GM21717 (cell line): ENCODE data around the gene IP6K3.

Experiments used
- ATAC-seq: cut with Tn5 transposase; IDR thresholded peaks from one replicate; pipeline ENCODE4 v1.9.1; 2021; ENCODE audit warnings: mild to moderate bottlenecking, moderate library complexity; ENCODE audit not compliant: unreplicated experiment

The IP6K3 gene

DNA sequence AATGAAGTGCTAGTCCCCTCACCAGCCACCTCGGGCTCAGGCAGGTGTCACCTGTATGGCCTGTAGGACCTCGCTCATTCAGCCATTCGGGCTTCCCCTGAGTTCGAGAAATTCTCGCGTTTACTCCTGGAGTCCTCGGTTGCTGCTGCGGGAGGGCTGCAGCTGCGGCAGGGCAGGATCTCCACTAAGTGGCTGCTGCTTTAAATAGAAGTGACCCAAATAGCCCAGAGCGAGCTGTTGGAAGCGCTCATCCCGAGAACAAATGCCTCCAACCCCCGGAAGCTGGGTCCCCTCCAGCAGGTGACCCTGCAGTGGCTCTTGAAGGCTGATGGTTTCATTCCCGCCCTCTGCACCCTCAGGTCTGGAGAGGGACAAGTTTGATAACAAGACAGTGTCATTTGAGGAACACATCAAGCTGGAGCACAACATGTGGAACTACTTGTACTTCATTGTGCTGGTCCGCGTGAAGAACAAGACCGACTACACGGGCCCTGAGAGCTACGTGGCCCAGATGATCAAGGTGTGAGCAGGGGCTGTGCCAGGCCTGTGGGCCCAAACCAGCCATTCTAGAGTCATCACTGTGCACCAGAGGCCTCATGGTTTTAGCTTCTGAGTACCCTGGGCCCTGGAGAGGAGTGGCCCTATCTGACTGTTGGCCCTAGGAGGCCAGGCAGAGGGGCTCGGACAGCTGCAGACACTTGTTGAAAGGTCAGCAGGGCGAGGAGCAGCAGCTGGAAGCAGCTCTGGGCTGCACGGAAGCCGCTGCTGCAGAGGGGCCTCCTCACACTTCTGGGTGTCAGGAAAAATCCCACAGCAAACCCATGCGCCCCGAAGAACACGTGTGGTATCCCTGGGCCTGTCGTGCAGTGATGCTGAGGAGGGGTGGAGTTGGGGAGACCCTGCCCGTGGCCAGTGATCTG lies 53.3 kb downstream of the IP6K3 start:
- ATAC-seq, result no peak

DNA sequence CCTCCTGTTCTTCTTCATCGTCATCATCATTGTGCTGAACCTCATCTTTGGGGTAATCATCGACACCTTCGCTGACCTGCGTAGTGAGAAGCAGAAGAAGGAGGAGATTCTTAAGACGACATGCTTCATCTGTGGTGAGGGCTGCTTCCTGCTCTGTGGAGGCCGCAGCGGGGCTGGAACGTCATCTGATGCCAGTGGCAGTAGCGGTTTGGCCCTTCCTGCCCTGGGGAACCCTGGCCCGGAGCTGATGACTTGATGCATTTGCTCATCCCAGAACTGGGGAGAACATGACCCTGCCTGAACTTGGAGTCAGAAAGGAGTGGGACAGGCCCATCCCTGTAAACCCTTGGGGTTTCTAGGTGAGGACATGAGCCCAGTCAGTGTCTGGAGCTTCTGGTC lies 53.9 kb downstream of the IP6K3 start:
- no peak for ATAC-seq

DNA sequence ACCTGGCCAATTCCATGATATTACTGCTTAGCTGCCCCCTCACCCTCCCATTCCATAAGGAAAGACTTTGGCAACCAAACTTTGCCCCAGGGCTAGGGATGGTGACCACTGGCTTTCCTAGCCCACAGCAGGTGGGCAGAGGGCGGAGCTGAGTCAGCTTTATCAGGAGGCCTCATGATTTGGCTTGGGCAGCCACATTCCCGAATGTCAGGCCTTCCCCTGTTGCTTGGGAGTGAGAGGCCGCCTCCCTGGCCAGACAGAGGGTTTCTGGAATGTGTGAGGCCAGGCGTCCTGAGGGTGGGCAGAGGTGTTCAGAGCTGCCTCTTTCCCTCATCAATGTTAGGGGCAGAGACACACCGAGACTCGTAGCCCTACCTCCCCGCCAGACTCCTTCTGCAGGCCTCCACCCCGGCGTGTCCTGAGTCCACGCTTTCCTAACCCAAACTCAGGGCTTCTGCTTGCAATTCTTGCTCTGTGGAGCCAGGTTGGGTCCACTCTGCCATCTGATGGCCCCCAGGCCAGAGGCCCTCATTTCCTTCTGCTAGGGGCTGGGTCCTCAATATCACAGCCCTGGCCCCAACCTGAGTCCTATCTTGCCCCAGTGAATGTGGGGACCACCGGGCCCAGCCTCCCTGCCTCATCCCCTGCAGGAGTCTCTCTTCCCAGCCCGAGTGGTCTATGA lies 54.5 kb downstream of the IP6K3 start:
- no peak for ATAC-seq

DNA sequence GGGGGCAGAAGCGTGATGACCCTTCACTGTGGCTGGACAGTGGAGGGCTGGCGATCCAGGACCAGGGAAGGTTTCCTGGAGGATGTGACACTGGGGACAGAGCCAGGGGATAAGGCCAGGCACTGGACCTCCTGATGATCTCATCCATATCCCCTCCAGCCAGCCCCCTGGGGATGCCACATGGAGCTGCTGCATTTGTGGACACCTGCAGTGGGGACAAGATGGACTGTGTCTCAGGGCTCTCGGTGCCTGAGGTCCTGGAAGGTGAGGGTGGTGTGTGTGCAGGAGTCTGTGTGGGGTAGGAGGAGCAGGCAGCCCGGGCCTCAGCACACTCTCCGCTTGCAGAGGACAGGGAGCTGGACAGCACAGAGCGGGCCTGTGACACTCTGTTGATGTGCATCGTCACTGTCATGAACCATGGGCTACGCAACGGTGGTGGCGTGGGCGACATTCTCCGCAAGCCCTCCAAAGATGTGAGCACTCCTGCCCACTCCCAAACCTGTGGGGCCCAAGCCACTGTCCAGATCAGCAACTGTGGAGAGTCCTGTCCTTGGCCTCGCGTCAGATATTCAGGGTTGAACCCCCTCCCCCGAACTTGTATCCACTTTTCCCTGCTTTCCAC lies 55.1 kb downstream of the IP6K3 start:
- no peak for ATAC-seq

DNA sequence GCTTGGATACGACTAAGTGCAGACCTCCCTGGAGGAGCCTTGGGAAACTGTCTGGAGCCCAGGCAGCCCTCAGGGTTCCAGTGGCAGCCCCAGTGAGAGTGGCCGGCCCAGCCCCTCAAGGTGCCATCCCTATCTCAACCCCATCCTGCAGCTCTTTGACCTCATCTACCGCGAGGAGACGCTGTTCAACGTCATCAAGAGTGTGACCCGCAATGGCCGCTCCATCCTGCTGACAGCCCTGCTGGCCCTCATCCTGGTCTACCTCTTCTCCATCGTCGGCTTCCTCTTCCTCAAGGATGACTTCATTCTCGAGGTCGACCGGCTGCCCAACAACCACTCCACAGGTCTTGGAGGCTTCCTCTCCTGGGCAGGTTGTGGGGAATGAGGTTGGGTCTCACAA lies 55.9 kb downstream of the IP6K3 start:
- ATAC-seq, result no peak

DNA sequence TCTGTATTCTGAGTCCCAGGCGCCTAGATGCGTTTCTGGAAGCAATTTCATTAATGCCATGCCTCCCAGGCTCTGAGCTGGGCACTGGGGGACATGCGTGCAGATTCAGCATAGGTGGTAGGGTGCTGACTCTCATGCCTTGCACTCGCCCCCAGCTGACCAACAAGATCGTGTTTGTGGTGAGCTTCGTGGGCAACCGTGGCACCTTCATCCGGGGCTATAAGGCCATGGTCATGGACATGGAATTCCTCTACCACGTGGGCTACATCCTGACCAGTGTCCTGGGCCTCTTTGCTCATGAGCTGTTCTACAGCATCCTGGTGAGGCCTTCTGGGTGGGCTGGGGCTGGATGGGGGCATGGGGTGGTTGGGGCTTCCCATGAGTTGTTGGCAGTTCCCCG lies 56.8 kb downstream of the IP6K3 start:
- no peak for ATAC-seq

DNA sequence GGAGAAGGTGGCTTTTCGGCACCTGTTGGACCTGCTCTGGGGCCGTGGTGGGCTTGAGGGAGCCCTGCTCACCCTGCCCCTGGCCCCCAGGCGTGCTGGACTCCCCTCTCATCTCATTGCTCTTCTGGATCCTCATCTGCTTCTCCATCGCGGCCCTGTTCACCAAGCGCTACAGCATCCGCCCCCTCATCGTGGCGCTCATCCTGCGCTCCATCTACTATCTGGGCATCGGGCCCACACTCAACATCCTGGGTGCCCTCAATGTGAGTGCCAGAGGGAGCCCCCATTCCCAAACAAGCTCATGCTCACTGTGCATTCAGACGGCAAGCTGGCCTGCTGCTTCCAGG lies 57.6 kb downstream of the IP6K3 start:
- ATAC-seq, result no peak

DNA sequence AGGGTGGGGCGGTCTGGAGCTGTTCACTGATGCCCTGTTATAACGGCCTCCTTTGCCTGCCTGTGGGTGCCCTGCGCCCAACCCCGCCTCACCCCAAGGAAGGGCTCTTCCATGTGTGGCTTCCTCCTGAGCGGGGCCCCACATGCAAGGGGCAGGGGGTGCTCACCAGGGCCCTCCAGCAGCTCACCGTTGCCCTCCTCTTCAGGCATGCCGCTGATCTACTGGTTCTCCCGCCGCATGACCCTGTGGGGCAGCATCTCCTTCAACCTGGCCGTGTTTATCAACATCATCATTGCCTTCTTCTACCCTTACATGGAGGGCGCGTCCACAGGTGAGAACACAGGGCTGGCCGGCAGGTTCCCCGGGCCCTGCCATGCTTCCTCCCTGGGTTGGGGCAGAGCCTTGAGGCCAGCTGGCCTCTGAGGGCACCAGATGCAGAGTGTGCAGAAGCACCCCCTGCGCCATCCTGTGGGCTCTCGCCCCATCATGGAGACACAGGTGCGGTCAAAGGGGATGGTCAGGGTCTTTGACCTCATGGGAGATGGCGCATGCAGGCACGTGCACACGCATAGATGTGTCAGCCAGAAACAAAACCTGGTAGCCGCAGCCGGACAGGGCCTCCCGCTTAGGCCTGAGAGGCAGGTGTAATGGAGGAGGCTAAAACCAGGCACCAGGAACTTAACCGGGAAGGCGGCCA lies 58.1 kb downstream of the IP6K3 start:
- no peak for ATAC-seq

DNA sequence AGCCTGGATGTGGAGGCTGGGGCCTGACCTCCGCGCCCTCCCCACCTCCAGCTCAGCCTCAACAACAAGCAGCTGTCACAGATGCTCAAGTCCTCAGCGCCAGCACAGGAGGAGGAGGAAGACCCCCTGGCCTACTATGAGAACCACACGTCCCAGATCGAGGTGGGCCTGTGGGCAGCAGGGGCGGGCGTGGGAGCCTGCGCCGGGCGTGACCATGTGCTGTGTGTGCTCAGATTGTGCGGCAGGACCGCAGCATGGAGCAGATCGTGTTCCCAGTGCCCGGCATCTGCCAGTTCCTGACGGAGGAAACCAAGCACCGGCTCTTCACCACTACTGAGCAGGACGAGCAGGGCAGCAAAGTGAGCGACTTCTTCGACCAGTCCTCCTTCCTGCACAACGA lies 58.7 kb downstream of the IP6K3 start:
- ATAC-seq, result no peak

DNA sequence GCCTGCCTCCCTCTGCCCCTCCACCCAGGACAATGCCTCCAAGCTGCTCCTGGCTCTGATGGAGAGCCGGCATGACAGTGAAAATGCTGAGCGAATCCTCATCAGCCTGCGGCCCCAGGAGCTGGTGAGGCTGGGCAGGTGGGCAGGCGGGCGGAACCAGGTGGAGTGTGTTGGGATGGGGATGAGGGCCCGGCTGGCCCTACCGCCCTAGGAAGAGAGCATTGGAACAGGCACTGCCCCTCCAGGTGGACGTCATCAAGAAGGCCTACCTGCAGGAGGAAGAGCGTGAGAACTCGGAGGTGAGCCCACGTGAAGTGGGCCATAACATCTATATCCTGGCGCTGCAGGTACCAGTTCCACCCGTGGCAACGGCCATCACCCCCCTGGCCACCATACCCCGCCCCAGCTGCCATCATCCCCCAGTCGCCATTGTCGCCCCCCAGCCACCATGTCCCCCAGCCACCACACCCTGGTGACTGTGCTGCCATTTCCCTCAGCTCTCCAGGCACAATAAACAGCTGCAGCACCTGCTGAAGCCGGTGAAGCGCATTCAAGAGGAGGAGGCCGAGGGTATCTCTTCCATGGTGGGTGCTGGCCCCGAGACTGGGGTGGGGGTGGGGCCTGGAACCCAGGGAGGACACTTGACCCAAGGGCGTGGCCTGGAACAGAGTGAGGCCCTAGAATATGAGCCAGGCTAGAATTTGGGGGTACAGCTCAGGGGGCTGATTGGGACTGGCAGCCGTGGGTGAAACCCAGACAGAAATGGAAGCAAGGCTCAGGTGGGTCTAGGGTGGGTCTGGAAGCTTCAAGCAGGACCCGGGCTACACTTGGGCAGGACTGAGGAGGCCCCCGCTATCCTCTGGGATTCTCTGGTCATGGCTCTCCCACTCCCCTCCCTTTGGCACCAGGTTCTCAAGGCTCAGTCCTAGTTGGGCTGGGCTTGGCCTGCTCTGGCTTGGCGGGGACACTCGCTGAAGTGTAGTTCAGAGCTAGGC lies 59.4 kb downstream of the IP6K3 start:
- ATAC-seq, result no peak

DNA sequence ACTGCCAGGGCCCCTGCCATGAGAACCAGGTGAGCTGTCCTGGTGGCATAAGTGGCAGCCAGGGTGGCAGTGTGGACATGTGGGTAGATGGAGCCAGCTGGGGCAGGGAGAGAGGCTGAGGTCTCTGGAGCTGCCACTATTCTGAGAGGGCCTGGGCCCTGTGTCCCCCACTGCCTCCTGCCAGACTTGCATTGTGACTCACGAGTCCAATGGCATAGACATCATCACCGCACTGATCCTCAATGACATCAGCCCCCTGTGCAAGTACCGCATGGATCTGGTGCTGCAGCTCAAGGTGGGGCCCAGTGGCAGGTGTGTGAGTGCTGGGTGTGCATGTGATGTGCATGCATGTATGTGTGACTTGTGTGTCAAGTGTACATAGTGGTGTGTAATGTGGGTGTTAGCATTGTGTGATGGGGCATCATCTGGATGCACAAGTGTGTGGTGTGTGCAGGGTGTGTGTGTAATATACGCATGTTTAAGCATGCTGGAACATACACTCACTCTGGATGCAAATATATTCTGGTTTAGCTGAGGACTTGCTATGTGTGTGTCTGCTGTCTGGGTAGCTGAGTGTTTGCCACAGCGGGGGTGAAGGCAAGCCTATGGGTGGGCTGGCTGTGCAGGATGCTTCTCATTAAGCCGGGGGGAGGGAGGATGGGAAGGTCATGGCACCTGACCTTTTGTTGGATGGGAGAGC lies 60.3 kb downstream of the IP6K3 start:
- no peak for ATAC-seq

DNA sequence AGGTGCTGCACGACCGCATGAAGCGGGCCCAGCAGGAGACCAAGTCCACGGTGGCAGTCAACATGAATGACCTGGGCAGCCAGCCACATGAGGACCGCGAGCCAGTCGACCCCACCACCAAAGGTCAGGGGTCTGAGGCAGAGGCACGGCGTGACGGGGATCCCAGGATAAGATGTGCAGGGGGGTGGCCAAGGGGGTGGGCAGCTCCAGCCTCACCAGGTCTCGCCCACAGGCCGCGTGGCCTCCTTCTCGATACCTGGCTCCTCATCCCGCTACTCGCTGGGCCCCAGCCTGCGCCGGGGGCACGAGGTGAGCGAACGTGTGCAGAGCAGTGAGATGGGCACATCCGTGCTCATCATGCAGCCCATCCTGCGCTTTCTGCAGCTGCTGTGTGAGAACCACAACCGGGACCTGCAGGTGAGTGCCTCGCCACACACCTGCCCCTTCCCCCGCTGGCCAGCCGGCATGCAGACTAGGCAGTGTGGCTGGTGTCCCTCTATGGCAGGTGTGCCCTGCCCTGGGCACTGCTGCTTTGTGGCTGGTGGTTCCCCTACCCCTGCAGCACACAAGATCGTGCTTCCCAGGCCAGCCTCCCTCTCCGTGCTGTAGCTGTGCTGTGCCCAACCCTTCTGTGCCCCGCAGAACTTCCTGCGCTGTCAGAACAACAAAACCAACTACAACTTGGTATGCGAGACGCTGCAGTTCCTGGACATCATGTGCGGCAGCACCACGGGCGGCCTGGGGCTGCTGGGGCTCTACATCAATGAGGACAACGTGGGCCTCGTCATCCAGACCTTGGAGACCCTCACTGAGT lies 61.1 kb downstream of the IP6K3 start:
- ATAC-seq, result no peak

DNA sequence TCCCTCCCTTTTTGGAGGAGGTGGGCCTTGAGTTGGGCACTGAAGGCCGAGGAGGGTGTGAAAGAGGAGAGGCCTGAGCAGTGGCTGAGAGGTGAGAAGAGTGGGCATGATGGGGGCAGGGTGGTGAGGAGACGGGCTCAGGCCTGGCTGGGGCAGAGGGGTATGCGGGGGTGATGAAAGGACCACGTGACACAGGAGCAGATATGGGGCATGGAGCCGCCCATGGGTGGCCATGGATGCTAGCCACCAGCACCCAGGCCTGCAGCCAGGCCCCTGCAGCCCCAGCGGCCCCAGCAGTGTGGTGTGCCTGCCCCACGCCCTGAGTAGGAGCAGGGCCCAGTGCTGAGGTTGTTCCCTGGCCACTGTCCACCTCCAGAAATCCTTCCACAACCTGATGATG lies 61.7 kb downstream of the IP6K3 start:
- no peak for ATAC-seq

DNA sequence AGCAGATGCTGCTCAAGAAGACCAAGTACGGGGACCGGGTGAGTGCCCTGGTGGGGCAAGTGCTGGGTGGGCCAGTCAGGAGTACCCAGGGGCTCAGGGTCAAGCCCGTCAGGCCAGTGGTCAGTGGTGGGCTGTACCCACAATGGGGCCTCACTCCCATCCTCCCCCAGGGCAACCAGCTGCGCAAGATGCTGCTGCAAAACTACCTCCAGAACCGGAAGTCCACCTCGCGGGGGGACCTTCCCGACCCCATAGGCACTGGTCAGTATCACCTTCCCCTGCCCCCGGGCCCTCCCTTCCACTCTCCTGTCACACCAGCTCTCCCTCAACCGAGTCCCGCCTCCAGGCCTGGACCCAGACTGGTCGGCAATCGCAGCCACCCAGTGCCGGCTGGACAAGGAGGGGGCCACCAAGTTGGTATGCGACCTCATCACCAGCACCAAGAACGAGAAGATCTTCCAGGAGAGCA lies 62.2 kb downstream of the IP6K3 start:
- no peak for ATAC-seq

DNA sequence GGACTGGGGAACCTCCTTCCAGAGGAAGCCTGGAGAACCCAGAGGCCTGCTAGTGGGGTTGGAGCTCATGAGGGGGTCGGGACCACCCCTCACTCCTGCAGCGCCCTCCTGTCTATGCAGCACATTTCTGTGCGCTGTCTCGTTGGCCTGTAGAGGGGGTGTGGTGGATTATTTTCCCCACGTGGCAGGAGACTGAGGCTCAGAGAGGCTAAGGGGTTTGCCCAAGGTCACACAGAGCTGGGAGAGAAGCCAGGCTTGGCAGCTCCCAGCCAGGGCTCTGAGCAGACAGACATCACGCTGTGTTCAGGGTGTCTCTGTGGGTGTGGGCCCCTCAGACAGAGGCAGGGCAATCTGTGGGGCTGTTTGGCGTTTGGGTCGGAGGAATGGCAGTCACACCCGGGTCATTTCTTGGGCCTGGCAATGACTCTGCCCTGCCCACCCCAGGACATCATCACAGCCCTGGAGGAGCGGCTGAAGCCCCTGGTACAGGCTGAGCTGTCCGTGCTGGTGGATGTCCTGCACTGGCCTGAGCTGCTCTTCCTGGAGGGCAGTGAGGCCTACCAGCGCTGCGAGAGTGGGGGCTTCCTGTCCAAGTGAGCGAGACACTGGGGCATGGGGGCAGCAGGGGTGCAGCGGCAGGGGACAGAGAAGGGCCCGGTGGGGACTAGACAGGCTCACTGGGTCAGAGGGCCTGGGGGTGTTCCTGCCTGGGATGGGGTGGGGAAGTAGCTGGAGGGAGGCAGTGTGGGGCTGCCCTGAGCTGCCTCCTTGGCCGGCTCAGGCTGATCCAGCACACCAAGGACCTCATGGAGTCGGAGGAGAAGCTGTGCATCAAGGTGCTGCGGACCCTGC lies 62.9 kb downstream of the IP6K3 start:
- no peak for ATAC-seq

DNA sequence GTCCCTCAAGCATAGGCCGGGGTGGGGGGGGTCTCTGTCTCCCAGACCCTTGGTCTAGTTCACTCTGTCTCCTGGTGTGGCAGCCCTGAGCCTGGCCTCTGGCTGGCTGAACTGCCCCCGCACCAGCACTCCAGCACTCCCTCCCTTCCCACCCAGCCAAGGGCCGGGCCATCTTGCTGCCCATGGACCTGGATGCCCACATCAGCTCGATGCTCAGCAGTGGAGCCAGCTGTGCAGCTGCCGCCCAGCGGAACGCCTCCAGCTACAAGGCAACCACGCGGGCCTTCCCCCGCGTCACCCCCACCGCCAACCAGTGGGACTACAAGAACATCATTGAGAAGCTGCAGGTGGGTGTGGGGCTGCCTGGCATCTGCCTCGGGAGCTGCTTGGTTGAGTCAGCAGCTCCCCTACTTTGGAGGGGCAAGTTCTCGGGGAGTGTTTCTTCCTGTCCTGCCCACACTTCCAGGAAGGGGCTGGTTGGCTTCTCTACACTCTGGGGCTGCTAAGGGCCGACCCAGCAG lies 63.6 kb downstream of the IP6K3 start:
- ATAC-seq, result no peak

DNA sequence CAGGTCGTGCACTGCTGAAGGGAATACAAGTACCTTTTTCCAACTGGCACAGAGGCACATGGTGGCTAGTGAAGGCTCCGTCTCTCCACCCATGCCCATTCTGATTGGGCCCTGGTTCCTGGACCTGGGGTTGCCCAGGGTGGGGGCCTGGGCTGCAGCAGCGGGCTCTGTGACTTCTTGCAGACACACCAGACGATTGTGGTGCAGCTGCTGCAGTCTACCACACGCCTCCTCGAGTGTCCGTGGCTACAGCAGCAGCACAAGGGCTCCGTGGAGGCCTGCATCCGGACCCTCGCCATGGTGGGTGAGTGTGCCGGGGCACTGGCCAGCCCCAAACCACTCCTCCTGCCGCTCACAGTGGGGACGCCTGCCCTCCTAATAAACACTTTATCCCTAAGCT lies 64.4 kb downstream of the IP6K3 start:
- no peak for ATAC-seq

DNA sequence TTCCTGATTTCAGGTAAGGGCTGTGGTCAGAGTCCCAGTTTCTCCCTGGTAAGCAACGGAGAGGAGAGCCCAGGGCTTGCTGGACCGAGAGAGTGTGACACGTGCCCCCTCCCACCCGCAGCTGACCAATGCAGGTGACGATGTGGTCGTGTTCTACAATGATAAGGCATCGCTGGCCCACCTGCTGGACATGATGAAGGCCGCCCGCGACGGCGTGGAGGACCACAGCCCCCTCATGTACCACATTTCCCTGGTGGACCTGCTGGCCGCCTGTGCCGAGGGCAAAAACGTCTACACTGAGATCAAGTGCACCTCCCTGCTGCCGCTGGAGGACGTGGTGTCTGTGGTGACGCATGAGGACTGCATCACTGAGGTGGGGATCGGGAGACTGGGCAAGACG lies 66.9 kb downstream of the IP6K3 start:
- no peak for ATAC-seq
